ENCODE measurements around the gene EFCAB7. TPM values are rescaled to one million over a fixed set of nuclear protein-coding genes. Genes with fewer than 3 reads are reported as not detected.
A peak's percentile ranks its signal among the peaks of the same experiment; 100 is the strongest.

The EFCAB7 gene
- total RNA-seq, 1 experiment from 2014 or later = 2.8 TPM

DNA sequence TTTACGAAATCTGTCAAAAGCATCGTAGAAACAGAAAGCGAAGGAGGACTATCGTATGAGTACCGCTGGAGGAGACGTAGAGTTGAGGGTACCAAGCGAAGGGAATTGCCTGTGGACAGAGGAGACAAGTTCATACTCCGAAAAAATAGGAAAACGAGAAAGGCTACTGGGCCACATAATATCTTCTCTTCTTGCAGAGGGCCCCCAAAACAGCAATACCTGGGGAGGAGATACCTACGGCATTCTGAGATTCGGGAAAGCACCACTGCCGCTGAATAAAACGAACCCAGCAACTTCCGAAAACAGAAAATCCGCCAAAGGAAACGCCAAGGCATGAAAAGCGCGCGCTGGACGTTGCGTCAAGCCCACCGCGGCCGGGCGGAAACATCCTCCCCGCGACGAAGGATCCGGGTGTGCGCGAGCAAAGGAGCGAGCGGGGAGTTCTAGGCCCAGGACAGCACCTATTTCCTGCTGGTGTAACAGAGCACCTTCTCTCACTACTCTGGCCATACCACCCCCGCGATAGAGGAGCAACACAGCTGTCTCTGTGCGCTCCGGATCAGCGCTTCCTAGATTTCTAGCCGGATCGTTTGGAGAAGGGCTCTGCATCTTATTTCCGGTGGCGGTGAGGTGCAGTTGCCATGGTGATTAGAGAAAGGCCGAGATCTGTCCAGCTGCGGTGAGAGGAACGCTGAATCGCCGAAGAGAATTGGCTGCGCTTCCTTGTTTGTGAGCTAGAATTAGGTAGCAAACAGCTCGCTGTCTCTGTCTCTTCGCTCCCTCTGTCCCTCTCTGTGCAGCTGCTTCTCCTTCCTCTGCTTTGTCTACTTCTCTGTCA is at the start of gene EFCAB7, which contains the start of gene ITGB3BP (continued):
- no peak; the same call in 1 of the 2 replicates for TF ChIP-seq EMX1 (CRISPR knock-in tag; IDR thresholded peaks at IDR 0.05)
- peak; percentile 91 for TF ChIP-seq E2F1 (CRISPR knock-in tag; IDR thresholded peaks at IDR 0.05)
- TF ChIP-seq SMAD4 (CRISPR knock-in tag; IDR thresholded peaks at IDR 0.05) = no peak
- no peak for TF ChIP-seq PRDM15 (CRISPR knock-in tag; IDR thresholded peaks at IDR 0.05)
- TF ChIP-seq SP1 (CRISPR knock-in tag; conservative IDR thresholded peaks at IDR 0.05) = peak; percentile 91
- no peak for TF ChIP-seq ZNF263 (CRISPR knock-in tag; IDR thresholded peaks at IDR 0.05; ENCODE audit: low read depth)
- TF ChIP-seq FOXK1 (CRISPR knock-in tag; IDR thresholded peaks at IDR 0.05) = peak; percentile 87
- TF ChIP-seq GRHL2 (CRISPR knock-in tag; IDR thresholded peaks at IDR 0.05; ENCODE audit: insufficient replicate concordance, severe bottlenecking) = no peak
- peak; percentile 85; the same call in 1 of the 2 replicates for TF ChIP-seq MYBL2 (CRISPR knock-in tag; IDR thresholded peaks at IDR 0.05)
- no peak for TF ChIP-seq ZNF423 (CRISPR knock-in tag; IDR thresholded peaks at IDR 0.05)
- no peak for TF ChIP-seq ESRRA (CRISPR knock-in tag; IDR thresholded peaks at IDR 0.05; ENCODE audit: borderline replicate concordance)
- no peak for TF ChIP-seq PRRX2 (CRISPR knock-in tag; IDR thresholded peaks at IDR 0.05)
- TF ChIP-seq, protein P1, sequence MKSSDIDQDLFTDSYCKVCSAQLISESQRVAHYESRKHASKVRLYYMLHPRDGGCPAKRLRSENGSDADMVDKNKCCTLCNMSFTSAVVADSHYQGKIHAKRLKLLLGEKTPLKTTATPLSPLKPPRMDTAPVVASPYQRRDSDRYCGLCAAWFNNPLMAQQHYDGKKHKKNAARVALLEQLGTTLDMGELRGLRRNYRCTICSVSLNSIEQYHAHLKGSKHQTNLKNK (CRISPR knock-in tag; IDR thresholded peaks at IDR 0.05) = no peak
- no peak for TF ChIP-seq FOXJ3 (CRISPR knock-in tag; IDR thresholded peaks at IDR 0.05; ENCODE audit: borderline replicate concordance)
- no peak for TF ChIP-seq CBFB (CRISPR knock-in tag; IDR thresholded peaks at IDR 0.05; ENCODE audit: low read depth)
- no peak for TF ChIP-seq NFATC4 (CRISPR knock-in tag; IDR thresholded peaks at IDR 0.05)
- TF ChIP-seq, protein P2, sequence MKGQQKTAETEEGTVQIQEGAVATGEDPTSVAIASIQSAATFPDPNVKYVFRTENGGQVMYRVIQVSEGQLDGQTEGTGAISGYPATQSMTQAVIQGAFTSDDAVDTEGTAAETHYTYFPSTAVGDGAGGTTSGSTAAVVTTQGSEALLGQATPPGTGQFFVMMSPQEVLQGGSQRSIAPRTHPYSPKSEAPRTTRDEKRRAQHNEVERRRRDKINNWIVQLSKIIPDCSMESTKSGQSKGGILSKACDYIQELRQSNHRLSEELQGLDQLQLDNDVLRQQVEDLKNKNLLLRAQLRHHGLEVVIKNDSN (CRISPR knock-in tag; IDR thresholded peaks at IDR 0.05) = peak; percentile 37; the same call in 1 of the 2 replicates
- TF ChIP-seq ZNF121 (CRISPR knock-in tag; IDR thresholded peaks at IDR 0.05) = peak; percentile 37; the same call in 1 of the 2 replicates
- TF ChIP-seq, protein P3, sequence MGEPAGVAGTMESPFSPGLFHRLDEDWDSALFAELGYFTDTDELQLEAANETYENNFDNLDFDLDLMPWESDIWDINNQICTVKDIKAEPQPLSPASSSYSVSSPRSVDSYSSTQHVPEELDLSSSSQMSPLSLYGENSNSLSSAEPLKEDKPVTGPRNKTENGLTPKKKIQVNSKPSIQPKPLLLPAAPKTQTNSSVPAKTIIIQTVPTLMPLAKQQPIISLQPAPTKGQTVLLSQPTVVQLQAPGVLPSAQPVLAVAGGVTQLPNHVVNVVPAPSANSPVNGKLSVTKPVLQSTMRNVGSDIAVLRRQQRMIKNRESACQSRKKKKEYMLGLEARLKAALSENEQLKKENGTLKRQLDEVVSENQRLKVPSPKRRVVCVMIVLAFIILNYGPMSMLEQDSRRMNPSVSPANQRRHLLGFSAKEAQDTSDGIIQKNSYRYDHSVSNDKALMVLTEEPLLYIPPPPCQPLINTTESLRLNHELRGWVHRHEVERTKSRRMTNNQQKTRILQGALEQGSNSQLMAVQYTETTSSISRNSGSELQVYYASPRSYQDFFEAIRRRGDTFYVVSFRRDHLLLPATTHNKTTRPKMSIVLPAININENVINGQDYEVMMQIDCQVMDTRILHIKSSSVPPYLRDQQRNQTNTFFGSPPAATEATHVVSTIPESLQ (CRISPR knock-in tag; IDR thresholded peaks at IDR 0.05) = no peak
- TF ChIP-seq TCF7 (CRISPR knock-in tag; IDR thresholded peaks at IDR 0.05; ENCODE audit: low read depth) = no peak
- TF ChIP-seq, protein P4, sequence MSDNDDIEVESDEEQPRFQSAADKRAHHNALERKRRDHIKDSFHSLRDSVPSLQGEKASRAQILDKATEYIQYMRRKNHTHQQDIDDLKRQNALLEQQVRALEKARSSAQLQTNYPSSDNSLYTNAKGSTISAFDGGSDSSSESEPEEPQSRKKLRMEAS (CRISPR knock-in tag; IDR thresholded peaks at IDR 0.05) = peak; percentile 81
- TF ChIP-seq JUN (CRISPR knock-in tag; IDR thresholded peaks at IDR 0.05) = no peak
- TF ChIP-seq STAT6 (CRISPR knock-in tag; conservative IDR thresholded peaks at IDR 0.05; ENCODE audit: low read depth) = no peak
- 0 out of 2 replicates have a peak, but pooled peaks have one; percentile 76 for TF ChIP-seq ZBTB43 (CRISPR knock-in tag; IDR thresholded peaks at IDR 0.05)
- no peak for TF ChIP-seq ELF4 (CRISPR knock-in tag; IDR thresholded peaks at IDR 0.05; ENCODE audit: low read depth)
- TF ChIP-seq KAT7 (CRISPR knock-in tag; IDR thresholded peaks at IDR 0.05; ENCODE audit: borderline replicate concordance) = no peak
- peak; percentile 88 for TF ChIP-seq GTF2I (CRISPR knock-in tag; conservative IDR thresholded peaks at IDR 0.05)
- peak; percentile 67; the same call in 1 of the 2 replicates for TF ChIP-seq ZNF232 (CRISPR knock-in tag; IDR thresholded peaks at IDR 0.05)
